GM21619 (cell line): ENCODE results near the gene RNF43.
"Not testable (repeated sequence)": the region's sequence is repeated elsewhere in the genome, so short reads cannot be mapped to it uniquely, and the experiment has no call there.

Source experiments
- ATAC-seq: cut with Tn5 transposase; IDR thresholded peaks from one replicate; pipeline ENCODE4 v1.9.1; 2021; ENCODE audit not compliant: unreplicated experiment

The RNF43 gene

DNA sequence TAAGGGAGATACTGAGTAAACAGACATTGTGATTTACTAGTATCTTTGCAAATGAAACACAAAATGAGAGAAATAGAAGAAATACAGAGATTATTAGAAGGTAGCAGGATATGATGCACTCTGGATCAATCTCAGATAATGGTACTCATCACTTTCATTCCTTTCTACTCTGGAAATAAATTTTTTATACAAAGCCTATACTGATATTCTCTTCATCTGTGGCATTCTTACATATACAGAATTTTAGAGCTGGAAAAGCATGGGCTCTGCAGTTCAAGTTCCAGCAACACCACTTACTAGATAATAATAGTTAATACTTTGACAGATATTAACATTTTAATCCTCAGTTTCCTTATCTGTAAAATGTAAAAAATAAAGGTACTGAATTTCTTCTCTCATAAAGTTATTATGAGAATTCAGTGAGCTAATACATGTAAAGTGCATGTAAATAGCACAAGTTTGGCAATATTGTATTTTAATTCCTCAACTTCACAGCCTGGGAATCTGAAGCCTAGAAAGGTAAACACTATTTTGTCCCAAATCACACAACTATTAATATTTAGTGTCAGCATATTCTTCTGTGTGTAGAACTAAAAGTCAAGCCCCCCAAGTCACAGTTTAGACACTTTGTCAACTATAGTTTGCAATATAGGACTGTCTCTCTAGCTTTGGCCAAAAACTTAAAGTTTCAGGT lies 6.5 kb downstream of the RNF43 start:
- no peak for ATAC-seq

- no peak for ATAC-seq
Measured at GRCh38 chr17:58409432-58409831, 7.9 kb downstream of the RNF43 start.

- ATAC-seq, result no peak
Measured at GRCh38 chr17:58403311-58403710, 14.0 kb downstream of the RNF43 start.

DNA sequence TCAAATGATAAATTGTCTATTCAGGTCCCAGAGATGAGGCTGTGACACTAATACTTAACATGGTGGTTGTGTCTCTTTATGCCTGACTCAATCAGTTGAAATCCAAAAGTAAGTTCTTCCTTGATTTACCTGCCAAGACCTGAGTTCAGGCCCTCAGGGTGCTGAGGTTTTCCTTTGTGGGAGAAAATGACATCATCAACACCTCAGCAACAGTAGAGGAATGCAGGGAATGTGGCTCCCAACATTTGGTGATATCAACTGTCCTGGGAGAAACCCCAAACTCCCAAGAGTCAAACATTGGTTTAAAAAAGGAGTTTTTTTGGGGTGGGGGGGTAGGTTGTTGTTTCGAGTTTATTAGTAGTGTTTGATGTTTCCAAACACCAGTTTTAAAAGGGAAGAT lies 14.7 kb downstream of the RNF43 start:
- ATAC-seq, result no peak

DNA sequence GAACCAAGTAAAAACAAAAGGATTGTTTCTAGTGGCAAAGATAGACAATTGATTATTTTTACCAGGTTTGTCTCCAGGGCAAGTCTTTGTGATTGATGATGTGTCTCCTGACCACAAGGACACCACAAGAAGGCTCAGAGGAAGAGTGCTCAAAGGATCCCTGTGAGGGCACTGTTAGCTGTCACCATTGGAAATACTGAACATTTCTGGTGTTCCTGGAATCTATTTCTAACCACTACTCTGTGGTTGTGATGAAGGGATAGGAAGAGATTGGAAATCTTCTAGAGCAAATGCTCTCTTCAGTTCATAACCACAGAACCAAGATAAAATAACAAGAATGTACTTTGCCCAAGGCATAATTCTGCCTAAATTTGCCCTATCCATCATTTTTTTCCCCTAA lies 15.3 kb downstream of the RNF43 start:
- no peak for ATAC-seq

DNA sequence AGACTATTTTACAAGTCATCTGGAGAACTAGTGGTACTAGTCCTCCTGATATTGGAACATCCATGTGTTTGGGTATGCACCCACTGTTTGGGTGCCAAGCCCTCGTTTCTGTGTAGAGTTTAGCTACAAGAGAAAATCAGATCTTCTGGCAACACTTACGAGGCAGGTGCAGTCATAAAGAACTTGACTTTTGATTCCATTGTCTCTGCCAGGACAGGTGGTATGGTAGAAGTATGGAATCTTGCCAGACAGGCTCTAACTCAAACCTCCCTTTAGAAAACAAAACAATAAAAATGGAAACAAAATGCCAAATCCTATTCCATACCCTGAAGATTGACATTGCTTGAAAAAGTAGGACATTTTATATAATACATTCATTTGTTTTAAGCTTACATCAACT lies 16.0 kb downstream of the RNF43 start:
- ATAC-seq, result no peak

GRCh38 chr17:58400826-58401225 lies 16.5 kb downstream of the RNF43 start:
- ATAC-seq, result no peak

- ATAC-seq, result no peak
Measured at GRCh38 chr17:58399974-58400373, 17.4 kb downstream of the RNF43 start.

GRCh38 chr17:58398574-58399266 lies 18.6 kb downstream of the RNF43 start:
- ATAC-seq, result no peak

- not testable (repeated sequence) for ATAC-seq
Measured at GRCh38 chr17:58397421-58397820, 19.9 kb downstream of the RNF43 start.

- no peak for ATAC-seq
Measured at GRCh38 chr17:58396173-58396572, 21.2 kb downstream of the RNF43 start.

GRCh38 chr17:58394534-58395223 lies 22.7 kb downstream of the RNF43 start:
- no peak for ATAC-seq

- no peak for ATAC-seq
Measured at GRCh38 chr17:58391302-58391984, 25.9 kb downstream of the RNF43 start.

DNA sequence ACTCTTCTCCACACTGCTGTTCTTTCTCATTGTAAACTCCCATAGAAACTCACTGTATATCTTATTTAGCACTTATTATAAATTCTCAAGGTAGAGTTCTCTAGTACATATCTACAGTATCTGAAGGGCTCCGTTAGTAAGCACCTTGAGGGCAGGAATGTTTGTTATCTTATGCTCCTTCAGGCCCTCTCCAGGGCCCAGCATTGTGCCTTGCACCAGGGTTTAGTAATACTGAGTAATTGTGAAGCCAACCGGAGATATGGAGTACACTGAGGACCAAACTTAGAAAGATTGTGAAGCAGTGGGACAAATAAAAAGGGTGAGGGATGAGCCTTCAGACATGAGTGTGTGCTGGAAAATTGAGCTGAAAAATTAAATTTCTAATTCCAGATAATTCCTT lies 26.4 kb downstream of the RNF43 start:
- no peak for ATAC-seq

- no peak for ATAC-seq
Measured at GRCh38 chr17:58388302-58389190, 28.8 kb downstream of the RNF43 start.

GRCh38 chr17:58387834-58388233 lies 29.5 kb downstream of the RNF43 start:
- no peak for ATAC-seq

DNA sequence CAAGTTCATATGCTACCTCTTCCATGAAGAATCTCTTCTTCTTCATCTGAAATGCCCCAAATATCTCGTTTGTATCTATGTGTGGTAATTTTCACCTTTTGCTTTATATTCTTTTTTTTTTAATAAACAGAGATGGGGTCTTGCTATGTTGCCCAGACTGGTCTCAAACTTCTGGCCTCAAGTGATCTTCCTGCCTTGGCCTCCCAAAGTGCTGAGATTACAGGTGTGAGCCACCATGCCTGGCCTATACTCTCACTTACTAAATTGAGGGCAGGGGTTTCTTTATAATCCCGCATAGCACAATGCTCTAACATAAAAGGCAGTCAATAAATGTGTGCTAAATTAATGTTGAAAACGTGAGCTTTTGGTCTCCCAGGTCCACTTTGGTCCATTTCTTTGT lies 30.6 kb downstream of the RNF43 start:
- no peak for ATAC-seq

DNA sequence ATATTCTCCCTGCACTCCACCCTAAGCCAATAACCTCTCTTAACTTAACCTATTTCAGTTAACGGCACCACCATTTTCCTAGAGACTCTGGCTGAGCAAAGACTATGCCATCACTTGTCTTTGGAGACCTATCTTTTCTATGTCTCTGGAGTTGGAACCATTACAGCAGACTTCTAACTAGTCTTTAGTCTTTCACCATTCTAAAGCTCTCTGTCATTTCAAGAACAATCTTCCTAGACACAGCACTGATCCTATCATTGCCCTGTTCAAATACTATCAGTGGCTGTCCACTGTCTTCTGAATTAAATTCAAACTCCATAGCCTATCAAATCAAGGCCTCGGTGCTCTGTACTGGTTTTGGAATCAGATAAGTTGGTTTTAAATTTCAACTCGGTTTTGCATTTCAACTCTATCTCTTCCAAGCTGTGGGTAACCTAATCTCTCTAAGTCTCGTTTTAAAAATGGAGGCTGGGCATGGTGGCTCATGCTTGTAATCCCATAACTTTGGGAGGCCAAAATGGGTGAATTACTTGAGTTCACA lies 31.9 kb downstream of the RNF43 start:
- ATAC-seq, result no peak

DNA sequence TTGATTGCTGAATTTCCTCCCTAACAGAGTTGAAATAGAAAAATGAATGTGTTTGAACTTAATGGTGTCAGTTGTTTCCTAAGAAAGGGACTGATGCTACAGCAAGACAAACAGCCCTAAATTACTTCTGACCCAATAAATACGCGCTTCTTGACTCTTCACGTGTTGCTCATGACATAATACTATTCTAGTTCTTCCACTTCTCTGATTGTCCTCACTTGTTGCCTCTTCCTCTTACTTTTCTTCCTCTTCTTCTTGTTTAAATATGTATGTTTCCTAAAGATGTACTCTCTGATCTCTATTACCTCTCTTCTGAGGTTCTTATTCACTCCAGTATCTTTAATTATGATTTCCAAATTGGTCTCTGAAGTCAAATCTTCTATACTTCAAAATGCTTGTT lies 32.4 kb downstream of the RNF43 start:
- no peak for ATAC-seq

DNA sequence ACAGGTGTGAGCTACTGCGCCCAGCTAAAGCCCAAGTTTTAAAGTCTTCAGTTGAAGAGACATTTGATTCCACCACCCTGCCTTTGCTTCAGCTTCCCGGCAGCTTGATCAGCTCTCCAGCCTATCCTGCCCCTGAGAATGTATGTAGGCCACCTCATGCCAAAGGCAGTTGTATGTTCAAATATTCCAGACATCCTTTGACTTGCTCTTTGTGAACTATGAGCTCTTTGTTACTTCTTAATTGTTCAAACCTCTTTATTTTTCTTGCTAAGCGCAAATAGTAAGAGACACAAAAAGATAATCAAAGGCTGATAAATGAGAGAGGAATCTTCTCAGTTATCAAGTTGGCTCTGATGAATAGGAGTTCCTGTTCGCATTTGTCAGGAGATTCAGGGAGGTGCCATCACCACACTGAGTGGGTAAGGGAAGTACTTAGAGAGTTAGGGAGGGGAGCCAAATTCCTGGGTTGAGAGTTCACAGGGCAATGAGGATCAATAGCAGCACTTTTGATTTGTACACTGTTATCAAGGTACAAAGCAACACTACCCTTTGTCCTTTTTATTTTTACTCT lies 33.4 kb downstream of the RNF43 start:
- no peak for ATAC-seq
